IPS DF 19.7 (cell line): Measurements from ENCODE around the gene MPHOSPH9.

Experiments
- DNase-seq: peaks from one replicate; pipeline ENCODE4 v3.0.0-alpha.2; 2013; ENCODE audit warnings: low read depth, low spot score

MPHOSPH9 gene, protein sequence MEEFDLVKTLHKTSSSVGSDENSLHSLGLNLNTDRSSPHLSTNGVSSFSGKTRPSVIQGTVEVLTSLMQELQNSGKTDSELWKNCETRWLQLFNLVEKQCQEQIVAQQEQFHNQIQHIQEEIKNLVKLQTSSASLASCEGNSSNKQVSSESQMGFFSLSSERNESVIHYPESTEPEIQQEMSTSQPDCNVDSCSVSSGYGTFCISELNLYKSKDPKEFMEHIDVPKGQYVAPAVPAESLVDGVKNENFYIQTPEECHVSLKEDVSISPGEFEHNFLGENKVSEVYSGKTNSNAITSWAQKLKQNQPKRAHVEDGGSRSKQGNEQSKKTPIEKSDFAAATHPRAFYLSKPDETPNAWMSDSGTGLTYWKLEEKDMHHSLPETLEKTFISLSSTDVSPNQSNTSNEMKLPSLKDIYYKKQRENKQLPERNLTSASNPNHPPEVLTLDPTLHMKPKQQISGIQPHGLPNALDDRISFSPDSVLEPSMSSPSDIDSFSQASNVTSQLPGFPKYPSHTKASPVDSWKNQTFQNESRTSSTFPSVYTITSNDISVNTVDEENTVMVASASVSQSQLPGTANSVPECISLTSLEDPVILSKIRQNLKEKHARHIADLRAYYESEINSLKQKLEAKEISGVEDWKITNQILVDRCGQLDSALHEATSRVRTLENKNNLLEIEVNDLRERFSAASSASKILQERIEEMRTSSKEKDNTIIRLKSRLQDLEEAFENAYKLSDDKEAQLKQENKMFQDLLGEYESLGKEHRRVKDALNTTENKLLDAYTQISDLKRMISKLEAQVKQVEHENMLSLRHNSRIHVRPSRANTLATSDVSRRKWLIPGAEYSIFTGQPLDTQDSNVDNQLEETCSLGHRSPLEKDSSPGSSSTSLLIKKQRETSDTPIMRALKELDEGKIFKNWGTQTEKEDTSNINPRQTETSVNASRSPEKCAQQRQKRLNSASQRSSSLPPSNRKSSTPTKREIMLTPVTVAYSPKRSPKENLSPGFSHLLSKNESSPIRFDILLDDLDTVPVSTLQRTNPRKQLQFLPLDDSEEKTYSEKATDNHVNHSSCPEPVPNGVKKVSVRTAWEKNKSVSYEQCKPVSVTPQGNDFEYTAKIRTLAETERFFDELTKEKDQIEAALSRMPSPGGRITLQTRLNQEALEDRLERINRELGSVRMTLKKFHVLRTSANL

DNA sequence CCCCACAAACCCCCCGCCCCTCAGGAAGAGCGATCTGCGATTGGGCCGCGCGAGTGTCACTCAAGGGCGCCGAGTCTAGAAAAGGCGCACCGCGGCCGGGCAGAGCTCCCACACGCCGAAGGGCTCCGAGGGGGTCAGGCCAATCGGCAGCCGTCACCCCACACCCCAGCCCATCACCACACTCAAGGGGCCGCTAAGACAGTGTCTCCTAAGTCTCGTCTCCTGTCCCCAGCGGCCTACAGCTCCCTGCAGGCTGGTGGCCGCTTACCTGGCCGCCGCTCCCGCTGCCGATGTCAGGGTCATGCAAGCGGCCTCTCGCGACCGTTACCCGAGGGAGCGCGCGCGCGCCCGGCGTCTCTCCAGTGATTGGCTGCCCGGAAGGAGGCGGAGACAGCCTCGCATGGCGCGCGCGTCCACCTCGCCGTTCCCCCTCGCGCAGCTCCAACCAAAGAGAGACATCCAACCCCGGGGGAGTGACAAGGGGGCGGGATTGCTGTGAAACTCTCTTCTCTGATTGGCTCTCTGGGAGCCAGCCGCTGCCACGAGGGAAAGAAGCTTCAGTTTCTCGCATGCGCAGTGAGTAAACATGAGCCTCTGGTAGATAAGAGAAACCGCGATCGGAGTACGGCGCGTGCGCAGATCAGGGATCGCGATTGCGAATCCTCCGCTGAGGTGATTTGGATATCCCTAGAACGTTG lies at the start of gene MPHOSPH9, which contains the start of gene MTRFR:
TSS of gene MPHOSPH9 (minus strand) at position 335 of the 698 bp plus-strand sequence. CDS start 2,777 bp downstream, outside the sequence.
TSS of gene MTRFR (plus strand) at position 630 of the 698 bp plus-strand sequence. CDS start 20,239 bp downstream, outside the sequence.
- DNase-seq: peak; percentile 96

DNA sequence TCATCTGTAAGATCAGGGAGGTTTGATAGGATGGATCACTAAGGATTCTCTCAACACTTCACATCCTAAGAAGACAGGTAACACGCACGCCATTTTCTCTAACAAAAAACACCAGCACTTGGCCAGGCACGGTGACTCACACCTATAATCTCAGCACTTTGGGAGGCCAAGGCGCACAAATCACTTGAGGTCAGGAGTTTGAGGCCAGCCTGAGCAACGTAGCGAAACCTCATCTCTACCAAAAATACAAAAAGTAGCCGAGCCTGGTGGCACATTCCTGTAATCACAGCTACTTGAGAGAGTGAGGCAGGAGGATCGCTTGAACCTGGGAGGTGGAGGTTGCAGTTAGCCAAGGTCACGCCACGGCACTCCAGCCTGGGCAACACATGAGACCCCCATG lies 49.2 kb upstream of the MPHOSPH9 start:
- no peak for DNase-seq

DNA sequence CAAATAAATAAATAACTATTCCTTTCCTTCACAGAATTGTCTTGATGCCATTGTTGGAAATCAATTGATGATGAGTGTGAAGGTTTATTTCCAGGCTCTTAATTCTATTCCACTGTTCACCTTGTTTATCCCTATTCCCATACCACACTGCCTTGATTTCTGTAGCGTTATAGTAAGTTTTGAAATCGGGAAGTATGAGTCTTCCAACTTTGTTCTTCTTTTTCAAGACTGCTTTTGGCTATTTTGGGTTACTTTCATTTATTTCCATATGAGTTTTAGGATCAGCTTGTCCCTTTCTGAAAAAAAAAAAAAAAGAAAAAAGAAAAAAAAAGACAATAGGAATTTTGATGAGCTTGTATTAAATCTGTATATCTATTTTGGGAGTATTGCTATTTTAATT lies 48.0 kb upstream of the MPHOSPH9 start:
- no peak for DNase-seq

DNA sequence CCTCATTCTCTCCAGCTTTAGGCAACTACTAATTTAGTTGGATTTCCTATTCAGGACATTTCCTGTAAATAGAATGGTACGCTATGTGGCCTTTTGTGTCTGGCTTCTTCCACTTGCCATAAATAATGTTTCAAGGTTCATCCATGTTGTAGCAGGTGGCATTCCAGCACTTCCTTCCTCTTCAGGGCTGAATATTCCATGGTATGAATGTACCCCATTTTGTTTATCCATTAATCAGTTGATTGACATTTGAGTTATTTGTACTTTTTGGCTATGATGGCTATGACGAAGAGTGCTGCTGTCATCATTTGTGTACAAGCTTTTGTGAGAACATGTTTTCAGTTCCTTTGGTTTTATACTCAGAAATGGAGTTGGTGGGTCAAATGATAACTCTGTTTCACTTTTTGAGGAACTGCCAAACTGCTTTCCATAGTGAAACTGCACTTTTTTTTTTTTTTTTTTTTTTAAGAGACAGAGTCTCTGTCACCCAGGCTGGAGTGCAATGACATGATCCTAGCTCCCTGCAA lies 45.2 kb upstream of the MPHOSPH9 start:
- no peak for DNase-seq

DNA sequence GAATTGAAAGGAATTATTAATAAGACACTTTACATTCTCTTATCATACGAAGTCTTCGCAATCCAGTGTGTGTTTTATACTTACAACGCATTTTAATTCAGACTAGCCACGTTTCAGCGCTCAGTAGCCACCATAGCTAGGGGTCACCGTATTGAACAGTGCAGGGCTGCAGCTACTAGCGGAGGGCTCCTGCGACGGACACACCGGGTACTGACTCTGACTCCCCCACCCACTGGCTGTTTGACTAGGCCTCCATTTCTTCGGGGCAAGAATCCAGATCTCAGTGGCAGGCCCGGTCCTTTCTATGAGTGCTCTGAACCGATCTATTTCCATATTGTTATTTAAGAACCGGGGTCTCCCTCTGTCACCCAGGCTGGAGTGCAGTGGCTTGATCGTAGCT lies 40.2 kb upstream of the MPHOSPH9 start:
- no peak for DNase-seq

DNA sequence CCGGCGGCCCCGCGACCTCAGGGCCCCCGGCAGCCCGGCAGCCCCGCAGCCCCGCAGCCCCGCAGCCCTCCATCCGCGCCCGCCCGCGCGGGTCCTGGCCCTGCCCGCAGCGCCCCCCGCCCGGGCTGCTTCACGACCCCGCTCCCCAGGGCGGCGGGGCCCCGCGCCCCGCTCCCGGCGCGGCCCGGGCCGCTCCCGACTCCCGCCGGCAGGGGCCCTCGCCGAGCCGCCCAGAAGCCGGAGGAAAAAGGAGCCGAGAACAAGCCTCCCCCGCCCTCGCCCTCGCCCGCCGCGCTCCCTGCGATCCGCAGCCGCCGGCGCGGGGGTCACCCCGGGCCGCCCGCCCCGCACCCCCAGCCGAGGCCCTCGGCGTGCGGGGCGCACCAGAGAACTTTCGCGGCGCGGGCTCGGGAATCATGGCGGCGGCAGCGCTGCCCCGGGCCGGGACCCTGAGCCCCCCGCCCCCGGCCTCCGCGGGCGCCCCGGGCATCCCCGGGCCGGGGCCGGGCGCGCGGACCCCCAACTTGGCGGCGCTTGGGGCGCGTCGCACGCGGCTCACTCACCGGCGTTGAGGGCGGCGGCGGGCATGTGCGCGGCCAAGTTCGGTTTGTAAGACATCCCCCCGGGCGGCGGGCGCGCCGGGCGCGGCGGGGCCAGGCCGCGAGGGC lies 38.2 kb upstream of the MPHOSPH9 start:
- no peak for DNase-seq

DNA sequence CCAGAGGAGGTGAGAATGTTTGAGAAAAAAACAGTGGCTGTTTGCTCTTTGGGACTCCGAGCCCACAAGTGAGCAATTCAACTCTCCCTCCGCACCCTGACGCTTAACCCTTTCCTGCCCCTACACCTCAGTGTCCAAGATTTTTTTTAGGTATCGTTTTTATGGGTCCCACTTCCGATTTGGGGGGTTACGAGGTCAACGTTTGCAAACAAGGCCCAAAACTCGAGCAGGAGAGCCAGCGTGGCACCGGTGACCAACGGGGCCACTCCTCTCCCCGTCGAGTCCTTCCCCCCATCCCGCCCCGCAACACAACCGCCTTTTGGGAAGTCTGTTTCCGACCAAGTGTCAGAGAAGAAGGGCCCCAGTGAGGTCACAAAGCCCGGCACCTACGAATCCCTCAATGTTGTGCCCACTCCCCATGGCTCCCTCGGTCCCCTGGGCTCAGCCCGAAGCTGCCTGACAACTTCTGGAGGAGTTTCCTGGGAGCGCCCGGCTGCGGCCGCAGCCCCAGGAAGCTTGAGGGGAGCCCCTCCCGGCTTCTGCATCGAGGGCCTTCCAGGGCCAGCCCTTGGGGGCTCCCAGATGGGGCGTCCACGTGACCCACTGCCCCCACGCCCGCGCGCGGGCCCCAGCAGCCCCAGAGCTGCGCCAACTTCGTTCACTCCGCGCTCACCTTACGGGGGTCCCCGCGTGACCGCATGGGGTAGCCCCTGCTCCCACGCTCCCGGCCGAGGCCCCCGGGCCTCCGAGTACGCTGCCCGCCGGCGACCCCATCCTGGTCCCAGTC lies 37.5 kb upstream of the MPHOSPH9 start:
- no peak for DNase-seq

DNA sequence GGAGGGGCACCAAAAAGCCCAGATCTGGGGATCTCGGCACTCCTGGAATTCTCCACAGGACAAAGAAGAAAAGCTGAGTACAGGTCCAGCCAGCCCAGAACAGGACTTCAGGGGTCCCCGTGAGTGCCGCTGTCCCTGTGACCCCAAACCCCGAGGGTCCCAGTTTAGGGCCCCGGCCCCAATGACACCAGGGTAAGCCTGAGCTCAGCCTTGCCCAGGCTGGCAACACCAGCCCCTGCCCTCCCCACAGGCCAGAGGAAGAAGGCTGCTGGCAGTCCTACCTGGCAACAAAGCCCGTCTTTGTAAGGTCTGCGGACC lies 36.9 kb upstream of the MPHOSPH9 start:
- DNase-seq: no peak

DNA sequence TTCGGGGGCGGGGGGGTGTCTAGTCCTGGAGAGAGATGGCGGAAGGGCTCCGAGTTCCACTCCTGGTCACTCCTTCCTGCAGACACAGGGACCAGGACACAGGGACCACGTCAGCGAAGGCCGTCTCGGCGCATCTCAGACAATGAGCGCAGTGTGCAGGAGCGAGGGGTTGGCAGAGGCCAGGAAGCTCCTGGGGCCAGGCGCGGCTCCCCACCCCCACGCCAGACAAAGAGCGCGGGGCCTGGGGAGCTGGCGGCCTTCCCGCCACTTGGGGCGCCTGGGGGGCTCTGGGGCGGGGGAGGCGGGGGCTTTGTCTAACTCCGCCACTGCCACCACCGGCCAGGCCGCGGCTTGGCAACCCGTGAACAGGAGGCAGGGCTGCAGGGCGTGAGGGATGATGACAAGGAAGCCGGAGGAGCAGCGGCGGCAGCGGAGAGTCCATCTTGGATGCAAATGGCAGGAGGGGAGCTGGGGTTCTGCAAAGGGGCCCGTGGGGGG lies 36.5 kb upstream of the MPHOSPH9 start:
- DNase-seq: no peak

DNA sequence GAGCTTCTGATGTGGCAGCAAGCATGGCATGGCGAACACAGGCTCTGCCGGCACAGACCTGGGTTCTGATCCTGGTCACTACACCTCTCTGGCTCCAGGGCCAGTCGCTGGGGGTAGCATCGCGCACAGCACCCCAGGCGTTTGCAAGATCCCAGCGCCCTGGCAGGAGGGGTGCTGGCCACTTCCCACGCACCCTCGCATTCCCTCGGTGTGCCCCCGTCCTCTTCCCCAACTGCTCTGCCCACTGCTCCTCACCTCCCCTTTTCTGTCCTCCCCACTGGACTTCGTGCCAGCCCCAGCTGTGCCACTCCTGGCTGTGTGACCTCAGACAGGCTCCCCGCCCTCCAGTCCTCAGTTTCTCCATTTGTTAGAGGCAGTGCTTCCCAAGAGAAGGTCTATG lies 35.9 kb upstream of the MPHOSPH9 start:
- no peak for DNase-seq

DNA sequence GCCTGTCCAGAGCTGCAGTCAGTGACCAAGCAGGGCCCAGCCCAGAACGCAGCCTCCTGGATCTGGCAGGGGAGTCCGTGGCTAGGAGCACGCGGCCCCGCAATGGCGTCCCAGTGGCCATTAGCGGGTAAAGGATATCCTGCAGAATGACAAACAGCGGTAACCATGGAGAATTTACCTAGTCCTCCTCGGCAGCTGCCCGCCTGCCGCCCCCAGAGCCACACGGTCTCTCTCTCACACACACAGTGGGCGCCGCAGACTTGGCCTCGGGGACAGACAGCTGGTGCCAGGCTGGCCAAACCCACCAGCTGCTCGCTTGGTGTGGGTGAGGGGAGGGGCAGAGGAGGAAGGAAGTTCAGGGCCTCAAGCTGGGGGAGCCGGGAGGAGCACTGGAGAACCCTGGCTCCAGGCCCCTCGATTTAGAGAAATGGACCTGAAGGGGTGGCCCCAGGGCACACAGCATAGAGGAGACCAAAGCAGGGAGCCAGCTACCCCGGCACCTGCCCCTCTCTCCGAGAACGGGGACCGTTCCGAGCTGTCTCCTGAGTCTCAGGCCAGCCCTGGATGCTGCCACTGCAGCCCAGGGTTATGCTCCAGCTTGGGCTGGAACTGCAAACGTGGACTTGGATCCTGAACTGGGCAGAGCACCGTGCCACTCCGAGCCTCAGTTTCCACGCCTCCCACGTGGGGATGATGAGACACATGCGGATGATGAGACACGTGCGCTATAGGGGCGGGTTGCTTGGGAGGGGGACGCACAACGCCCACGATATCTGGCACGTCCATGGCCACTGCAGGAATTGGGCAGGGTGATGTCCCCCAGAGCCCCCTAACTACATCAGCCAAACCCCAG lies 35.3 kb upstream of the MPHOSPH9 start:
- no peak for DNase-seq

DNA sequence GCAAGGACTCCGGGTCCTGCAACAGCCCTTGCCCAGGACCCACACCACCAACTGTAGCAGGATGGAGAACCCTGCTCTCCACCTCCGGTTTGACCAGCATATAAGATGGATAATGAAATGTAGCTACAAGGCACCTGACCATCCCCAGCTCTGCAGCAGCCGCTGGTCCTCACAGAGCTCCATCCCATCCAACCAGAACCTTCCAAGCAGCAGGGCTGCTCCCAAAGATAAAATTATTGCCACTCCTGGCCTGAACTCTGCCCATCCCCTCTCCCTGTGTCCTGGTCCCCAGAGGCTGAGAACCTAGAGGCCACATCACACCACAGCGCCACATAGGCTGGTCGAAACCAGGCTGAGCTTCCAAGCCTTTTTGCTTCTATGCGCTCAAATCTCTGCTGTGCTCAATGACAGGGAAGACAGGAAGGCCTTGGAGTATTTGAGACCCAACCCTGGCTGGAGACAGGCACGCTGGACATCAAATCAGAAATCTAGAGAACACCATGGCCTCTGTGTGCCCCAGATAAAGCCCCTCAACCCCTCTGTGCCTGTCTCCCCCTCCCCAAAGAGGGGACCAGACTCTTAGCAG lies 34.5 kb upstream of the MPHOSPH9 start:
- DNase-seq: no peak

DNA sequence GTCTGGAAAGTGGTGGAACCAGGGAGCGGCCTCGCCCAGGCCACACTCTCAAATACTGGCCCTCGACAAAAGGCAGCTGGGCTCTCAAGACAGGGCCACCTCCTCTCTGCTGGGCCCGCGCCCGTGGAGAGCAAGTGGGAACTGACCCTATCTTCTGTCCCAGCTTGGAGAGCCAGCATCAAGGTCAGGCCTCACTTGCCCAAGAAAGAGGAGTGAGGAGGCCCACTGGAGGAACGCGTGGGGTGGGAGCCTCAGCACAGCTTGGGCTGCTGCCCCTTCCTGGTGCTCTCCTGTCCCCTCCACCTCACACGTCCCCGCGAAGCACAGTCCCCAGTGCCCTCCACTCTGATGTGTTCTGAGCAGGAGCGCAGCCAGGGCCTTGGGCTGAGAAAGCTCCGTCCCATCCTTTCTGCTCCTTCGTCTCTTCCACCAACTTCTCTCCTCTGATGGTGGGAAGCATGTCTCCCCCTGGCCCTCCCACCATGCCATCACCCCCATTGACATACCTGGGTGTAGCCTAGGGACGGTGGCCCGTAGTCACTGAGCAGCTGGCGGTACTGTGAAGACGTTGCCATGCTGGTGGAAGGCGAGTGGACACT lies 33.8 kb upstream of the MPHOSPH9 start:
- no peak for DNase-seq

DNA sequence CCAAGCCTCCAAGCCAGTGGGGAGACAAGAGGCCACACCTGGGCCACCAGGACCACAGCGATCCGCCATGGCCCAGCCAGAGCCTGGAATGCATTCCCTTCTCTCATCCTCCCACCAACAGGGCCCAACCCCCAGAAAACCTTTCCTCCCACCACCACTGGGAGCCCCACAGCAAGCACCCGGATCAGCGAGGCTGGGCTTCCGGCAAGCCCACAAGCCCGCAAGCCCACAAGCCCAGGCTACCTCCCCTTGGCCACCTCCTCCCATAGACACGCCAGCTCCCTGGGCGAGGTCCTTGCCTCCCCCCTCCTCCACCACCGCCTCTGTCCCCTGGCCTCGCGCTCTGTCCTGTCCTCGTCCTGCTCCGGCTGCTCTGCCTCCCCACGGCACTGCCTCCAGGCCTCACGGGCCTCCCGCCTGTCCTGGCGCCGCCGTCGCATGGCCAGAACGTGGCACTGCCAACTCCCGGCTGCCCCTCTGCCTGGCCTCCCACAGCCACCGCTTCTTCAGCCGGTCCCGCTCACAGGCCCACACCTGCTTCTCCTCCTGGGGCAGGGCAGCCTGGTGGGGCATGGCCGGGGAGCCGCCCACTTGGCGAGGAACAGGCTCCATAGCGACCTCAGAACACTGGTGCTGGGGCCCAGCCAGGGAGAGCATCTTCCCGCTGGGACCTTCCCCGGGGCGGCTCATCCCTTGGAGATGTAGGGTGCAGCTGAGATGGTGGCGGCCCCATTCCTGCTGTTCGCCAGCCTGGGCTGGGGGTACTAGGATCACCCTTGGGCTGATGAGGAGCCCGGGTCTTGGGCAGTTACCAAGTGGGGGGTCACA lies 33.1 kb upstream of the MPHOSPH9 start:
- no peak for DNase-seq

DNA sequence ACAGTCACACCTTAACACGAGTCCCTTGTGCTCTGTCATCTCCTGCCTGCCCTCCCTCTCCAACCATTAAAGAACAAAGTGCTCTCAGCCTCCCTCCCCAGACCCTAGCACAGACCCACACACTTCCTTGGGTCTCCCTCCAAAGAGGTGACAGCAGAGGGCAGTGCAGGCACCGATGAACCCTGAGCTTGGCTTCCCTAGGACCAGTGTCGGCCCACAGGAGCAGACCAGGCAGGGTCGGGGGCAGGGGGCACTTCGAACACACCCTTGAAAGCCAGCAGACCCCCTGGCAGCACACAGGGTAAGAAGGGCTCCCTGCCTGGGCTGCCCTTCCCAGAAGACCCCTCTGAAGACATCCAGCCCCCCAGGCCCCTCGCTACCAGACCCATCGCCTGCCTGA lies 31.7 kb upstream of the MPHOSPH9 start:
- DNase-seq: no peak

DNA sequence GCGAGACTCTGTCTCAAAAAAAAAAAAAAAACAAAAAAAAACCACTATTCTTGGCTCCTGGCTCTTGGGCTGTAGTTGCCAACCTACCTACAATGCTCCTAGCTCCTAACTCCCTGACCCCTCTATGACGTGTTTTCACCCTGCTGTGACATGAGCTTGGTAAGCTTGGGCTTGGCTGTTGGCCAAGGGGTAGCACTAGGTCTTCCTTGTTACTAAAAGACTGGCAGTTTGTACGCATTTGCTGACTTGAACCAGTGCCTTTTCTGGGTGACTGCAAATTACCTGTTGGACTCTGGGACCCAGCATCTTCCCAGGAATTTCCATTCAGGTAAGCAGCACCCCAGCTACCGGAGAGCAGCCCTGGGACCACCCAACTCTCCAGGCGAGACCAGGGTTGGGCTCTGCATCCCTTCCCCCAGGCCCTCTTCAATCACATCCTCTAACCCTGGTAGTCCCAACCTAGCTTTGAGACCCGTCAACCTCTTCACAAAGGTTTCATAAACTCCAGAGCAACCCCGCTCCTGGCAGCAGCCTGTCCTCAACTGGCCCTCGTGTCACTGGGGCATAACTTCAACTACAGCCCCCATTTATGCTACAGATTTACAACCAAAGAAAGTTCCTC lies 30.4 kb upstream of the MPHOSPH9 start:
- no peak for DNase-seq

DNA sequence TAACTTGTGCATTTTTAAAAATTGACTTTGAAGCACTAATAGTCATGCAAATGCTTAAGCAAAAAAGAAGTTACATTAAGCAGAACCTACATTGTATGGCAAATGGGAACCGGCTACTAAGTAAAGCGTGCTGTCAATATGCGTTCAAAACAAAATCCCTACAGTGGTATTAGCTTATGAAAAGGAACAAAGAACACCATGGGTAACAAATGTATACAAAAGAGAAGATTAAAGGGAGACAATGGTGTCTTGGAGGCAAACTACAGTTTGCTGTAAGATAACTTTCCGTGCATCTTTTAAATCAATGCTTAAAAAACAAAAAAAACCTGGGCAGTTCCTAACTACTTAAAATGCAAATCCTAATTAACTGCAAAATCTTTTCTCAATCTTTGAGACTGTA lies 28.3 kb upstream of the MPHOSPH9 start:
- no peak for DNase-seq
